Measurements from ENCODE around the gene TGFA.

TGFA gene

DNA sequence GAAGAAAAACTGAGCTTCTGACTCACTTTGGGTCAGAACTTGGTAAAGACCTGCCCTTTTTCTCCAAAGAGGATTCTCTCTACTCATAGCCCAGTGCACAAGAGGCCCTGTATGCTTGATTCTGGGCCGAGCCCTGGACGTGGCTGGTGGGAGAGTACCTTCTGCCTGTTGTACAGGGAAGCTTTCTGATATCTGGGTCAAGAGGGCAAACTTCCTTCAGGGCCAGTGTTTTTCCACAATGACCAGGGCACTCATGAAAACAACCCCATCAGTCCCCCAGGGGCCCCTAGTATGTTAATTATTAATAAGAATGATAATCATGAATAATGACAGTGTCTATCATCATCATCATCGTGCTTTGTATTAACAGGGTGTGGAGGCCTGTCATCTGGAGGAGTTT lies 90.0 kb downstream of the TGFA start:
- no peak overlapping the region for H3K27ac Mint-ChIP-seq
- no peaks in the 10 kb centered on the region for H3K27me3 Mint-ChIP-seq
- H3K36me3 Mint-ChIP-seq (ENCODE audit: low read depth): no peaks in the 10 kb centered on the region
- H3K4me3 Mint-ChIP-seq: no peak overlapping the region
- no peak for DNase-seq
- no peaks in the 10 kb centered on the region for H3K4me1 Mint-ChIP-seq (ENCODE audit: low read depth)
- H3K9me3 Mint-ChIP-seq: no peaks in the 10 kb centered on the region

- H3K4me3 Mint-ChIP-seq: no peak overlapping the region
- no peak overlapping the region for H3K27ac Mint-ChIP-seq
- H3K36me3 Mint-ChIP-seq (ENCODE audit: low read depth): no peaks in the 10 kb centered on the region
- H3K27me3 Mint-ChIP-seq: no peaks in the 10 kb centered on the region
- DNase-seq: no peak
- H3K9me3 Mint-ChIP-seq: no peaks in the 10 kb centered on the region
- H3K4me1 Mint-ChIP-seq (ENCODE audit: low read depth): peaks cover 1% of the 10 kb centered on the region
Observed at GRCh38 chr2:70461981-70462876, 91.4 kb downstream of the TGFA start.

DNA sequence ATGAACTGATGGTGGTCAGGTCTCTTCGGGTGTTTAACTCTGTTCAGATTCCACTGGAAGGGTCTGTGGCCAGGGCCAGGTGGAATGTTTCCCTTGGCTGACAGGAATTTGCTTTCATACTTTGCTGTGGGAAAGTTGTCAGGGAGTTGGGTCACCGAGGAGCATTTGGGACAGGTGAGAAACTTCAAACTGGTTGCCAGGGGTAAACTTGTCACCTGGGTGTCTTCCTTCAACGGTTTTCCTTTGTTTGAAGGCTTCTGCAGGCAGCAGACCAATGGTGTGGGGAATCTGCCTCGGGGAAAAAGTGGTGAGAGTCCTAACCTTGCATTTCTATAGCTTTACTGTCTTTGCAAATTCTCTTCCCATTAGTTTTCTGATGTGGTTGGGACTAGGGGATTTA lies 92.2 kb downstream of the TGFA start:
- H3K4me3 Mint-ChIP-seq: no peak overlapping the region

DNA sequence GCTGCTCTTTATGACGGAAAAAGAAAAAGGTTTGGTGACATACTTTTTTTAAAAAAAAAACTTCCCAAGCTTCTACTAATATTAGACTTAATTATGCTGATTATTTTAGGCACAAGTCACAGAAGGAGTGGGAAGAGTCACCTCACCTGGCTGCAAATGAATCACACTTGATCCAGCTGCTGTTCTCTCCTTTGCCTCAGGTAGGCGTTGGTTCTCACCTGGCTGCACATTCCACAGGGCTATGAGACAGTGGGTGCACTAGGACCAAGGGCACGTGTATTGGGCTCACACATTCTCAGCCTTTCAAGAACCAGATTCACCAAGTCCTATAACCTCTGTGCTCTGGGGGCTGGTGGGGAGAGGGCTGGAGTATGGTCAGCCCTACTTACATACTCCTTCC lies 93.3 kb downstream of the TGFA start:
- Mint-ChIP-seq H3K36me3 (ENCODE audit: low read depth) (no peaks in the 10 kb centered on the region), H3K9me3 (no peaks in the 10 kb centered on the region), H3K27me3 (no peaks in the 10 kb centered on the region), H3K4me3 (no peak overlapping the region), H3K4me1 (ENCODE audit: low read depth) (peaks cover 16% of the 10 kb centered on the region), H3K27ac (no peak overlapping the region)
- DNase-seq: no peak

More for the DNA sequence above, 92.2 kb downstream of the TGFA start:
- no peaks in the 10 kb centered on the region for H3K36me3 Mint-ChIP-seq (ENCODE audit: low read depth)
- DNase-seq: no peak
- no peaks in the 10 kb centered on the region for H3K27me3 Mint-ChIP-seq
- peaks cover 9% of the 10 kb centered on the region for H3K4me1 Mint-ChIP-seq (ENCODE audit: low read depth)
- no peak overlapping the region for H3K27ac Mint-ChIP-seq
- no peaks in the 10 kb centered on the region for H3K9me3 Mint-ChIP-seq

DNA sequence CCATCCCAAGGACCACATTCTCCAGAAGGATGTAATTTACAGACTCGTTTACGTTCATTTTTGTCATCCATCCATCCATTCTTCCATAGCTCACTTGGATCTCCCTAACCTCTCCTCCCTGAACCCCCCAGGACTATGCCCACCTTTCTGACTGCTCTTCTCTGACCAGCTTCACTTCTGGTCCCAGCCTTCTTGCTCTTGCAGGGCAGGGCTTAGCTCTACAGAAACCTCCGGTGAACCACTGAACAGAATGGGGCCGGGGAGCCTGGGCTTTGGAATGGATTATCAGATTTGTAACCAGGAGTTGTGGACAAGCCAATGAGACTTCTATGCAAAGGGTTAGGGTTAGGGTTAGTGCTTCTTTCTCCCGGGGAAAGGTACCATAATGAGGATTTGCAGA lies 95.0 kb downstream of the TGFA start:
- Mint-ChIP-seq H3K27me3 (no peaks in the 10 kb centered on the region), H3K27ac (no peak overlapping the region), H3K36me3 (ENCODE audit: low read depth) (no peaks in the 10 kb centered on the region), H3K9me3 (no peaks in the 10 kb centered on the region), H3K4me1 (ENCODE audit: low read depth) (peaks cover 16% of the 10 kb centered on the region), H3K4me3 (no peak overlapping the region)
- DNase-seq: no peak

DNA sequence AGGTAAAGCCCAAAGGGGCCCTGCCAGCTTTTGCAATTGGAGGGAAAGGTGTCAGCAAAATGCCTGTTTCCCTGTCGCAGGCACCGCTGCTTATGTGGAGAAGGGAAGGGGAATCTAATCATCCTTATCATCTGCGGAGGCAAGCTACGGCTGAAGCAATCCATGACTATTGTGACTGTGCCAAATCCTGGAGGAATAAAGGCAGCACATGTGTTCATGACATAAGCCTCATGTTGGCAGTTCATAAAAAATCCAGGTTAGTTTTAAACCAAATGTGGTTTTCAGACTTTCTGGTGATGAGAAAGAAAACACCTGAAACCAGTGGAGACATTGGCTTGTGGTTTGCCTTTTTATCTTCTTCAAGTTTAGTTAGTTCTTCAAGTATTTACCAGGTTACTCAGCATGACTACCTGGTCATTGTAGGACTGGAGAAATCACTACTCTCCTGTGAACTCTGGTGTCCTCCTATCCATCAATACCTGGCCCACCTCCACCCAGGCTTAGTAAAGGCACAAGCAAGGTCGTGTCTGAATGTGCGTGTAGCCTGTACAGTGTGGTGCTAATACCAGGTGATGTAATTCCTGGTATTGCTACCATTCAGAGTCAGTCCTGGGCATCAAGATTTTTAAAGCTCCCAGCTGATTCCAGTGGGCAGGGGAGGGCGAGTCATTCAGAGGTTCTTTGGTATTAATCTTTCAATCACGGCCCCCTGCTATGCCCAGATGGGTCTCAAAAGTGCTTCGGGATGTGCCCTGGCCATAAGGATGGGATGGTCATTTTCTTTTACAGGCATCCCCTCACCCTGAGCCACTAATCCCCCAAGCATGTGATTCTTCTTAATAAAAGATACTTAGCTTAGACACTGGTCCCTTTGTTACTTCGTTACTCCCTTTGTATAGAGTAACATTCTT lies 96.8 kb downstream of the TGFA start:
- H3K36me3 Mint-ChIP-seq (ENCODE audit: low read depth): no peaks in the 10 kb centered on the region
- DNase-seq: no peak
- no peaks in the 10 kb centered on the region for H3K27me3 Mint-ChIP-seq
- H3K9me3 Mint-ChIP-seq: no peaks in the 10 kb centered on the region
- no peak overlapping the region for H3K27ac Mint-ChIP-seq
- H3K4me1 Mint-ChIP-seq (ENCODE audit: low read depth): peaks cover 16% of the 10 kb centered on the region
- no peak overlapping the region for H3K4me3 Mint-ChIP-seq

DNA sequence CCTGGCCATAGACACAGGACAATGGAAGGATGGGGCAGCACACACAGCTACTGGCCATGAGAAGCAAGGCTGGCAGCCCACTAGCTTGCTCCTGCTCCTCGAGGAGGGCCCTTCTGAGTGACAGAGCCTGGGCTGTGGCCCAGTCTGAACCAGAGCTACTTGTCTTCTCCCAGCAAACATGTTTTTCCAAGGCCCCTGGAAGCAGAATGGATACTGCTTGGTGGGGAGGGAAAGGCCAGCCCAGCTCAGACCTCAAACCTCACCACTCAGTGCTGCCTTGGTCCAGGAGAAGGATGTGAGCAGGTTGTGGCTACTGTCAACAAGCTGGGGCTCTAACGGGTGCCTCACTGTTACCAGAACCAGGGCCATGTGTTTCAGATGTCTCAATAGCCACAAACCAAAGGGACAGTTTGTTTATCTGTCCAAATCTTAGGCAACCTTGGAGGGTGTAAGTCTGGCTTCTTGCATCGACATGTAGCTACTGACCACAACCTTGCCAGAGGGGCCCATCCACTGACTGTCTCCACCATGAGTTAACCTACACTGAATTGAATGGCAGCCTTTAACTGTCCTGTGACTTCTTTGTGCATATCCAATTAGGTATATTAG lies 98.6 kb downstream of the TGFA start:
- Mint-ChIP-seq H3K4me1 (ENCODE audit: low read depth) (peaks cover 16% of the 10 kb centered on the region), H3K4me3 (no peak overlapping the region), H3K27me3 (no peaks in the 10 kb centered on the region), H3K36me3 (ENCODE audit: low read depth) (no peaks in the 10 kb centered on the region), H3K27ac (no peak overlapping the region), H3K9me3 (no peaks in the 10 kb centered on the region)
- DNase-seq: no peak

GRCh38 chr2:70450641-70451250 lies 102.9 kb downstream of the TGFA start:
- H3K27ac Mint-ChIP-seq: no peak overlapping the region
- H3K9me3 Mint-ChIP-seq: no peaks in the 10 kb centered on the region
- no peak overlapping the region for H3K4me3 Mint-ChIP-seq
- H3K36me3 Mint-ChIP-seq (ENCODE audit: low read depth): no peaks in the 10 kb centered on the region
- peaks cover under 1% of the 10 kb centered on the region for H3K4me1 Mint-ChIP-seq (ENCODE audit: low read depth)
- no peaks in the 10 kb centered on the region for H3K27me3 Mint-ChIP-seq
- DNase-seq: no peak

GRCh38 chr2:70448041-70448440 lies 105.6 kb downstream of the TGFA start:
- no peak for DNase-seq
- Mint-ChIP-seq H3K36me3 (ENCODE audit: low read depth) (no peaks in the 10 kb centered on the region), H3K9me3 (no peaks in the 10 kb centered on the region), H3K27me3 (no peaks in the 10 kb centered on the region), H3K27ac (no peak overlapping the region), H3K4me1 (ENCODE audit: low read depth) (peaks cover 1% of the 10 kb centered on the region), H3K4me3 (no peak overlapping the region)

GRCh38 chr2:70443726-70444125 lies 109.9 kb downstream of the TGFA start:
- no peak overlapping the region for H3K27ac Mint-ChIP-seq
- no peak overlapping the region for H3K4me3 Mint-ChIP-seq
- H3K27me3 Mint-ChIP-seq: no peaks in the 10 kb centered on the region
- no peaks in the 10 kb centered on the region for H3K36me3 Mint-ChIP-seq (ENCODE audit: low read depth)
- peaks cover 29% of the 10 kb centered on the region for H3K4me1 Mint-ChIP-seq (ENCODE audit: low read depth)
- H3K9me3 Mint-ChIP-seq: peaks cover 3% of the 10 kb centered on the region
- no peak for DNase-seq

DNA sequence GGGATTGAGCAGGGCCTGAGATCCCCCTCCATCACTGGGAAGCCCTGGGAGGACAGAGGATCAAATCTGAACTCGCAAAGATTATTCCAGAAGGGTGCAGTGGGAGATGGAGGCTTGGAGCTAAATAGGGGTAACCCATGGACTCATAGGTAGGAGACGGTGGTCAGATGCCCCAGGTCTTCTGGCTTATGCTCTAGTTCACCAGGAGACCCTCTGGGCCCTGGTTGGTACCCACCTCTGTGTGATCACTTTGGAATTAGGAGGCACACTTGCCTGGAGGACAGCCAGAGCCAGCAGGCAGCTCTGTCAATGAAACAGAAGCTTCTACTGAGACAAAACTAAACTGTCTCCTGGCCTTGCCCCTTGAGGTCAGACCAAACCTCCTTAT lies 110.6 kb downstream of the TGFA start:
- no peak overlapping the region for H3K4me3 Mint-ChIP-seq
- H3K4me1 Mint-ChIP-seq (ENCODE audit: low read depth): peaks cover 29% of the 10 kb centered on the region
- H3K27ac Mint-ChIP-seq: no peak overlapping the region
- no peaks in the 10 kb centered on the region for H3K27me3 Mint-ChIP-seq
- DNase-seq: no peak
- peaks cover 3% of the 10 kb centered on the region for H3K9me3 Mint-ChIP-seq
- no peaks in the 10 kb centered on the region for H3K36me3 Mint-ChIP-seq (ENCODE audit: low read depth)

GRCh38 chr2:70442301-70443077 lies 111.1 kb downstream of the TGFA start:
- Mint-ChIP-seq H3K27ac (no peak overlapping the region), H3K4me3 (no peak overlapping the region), H3K27me3 (no peaks in the 10 kb centered on the region), H3K36me3 (ENCODE audit: low read depth) (no peaks in the 10 kb centered on the region), H3K9me3 (peaks cover 3% of the 10 kb centered on the region), H3K4me1 (ENCODE audit: low read depth) (peaks cover 29% of the 10 kb centered on the region)
- DNase-seq: no peak

GRCh38 chr2:70440621-70441020 lies 113.0 kb downstream of the TGFA start:
- Mint-ChIP-seq H3K27me3 (no peaks in the 10 kb centered on the region), H3K4me1 (ENCODE audit: low read depth) (peaks cover 29% of the 10 kb centered on the region), H3K27ac (peak overlapping the region; percentile 85), H3K36me3 (ENCODE audit: low read depth) (no peaks in the 10 kb centered on the region), H3K4me3 (no peak overlapping the region), H3K9me3 (peaks cover 3% of the 10 kb centered on the region)
- DNase-seq: no peak

DNA sequence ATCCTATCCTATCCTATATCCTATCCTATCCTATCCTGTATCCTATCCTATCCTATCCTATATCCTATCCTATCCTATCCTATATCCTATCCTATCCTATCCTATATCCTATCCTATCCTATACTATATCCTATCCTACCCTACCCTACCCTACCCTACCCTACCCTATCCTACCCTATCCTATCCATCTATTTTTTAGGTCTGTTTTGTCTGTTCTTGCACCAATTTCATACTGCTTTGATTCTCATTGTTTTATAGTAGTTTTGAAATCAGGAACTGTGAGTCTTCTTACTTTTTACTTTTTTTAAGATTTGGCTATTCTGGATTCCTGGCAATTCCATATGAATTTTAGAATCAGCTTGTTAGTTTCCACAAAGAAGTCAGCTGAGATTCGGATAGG lies 118.5 kb downstream of the TGFA start:
- H3K27ac Mint-ChIP-seq: no peak overlapping the region
- no peaks in the 10 kb centered on the region for H3K9me3 Mint-ChIP-seq
- no peak for DNase-seq
- H3K4me1 Mint-ChIP-seq (ENCODE audit: low read depth): peaks cover 8% of the 10 kb centered on the region
- no peaks in the 10 kb centered on the region for H3K36me3 Mint-ChIP-seq (ENCODE audit: low read depth)
- H3K27me3 Mint-ChIP-seq: no peaks in the 10 kb centered on the region
- H3K4me3 Mint-ChIP-seq: no peak overlapping the region

Measured in activated T-cell treated with anti-CD3 and anti-CD28 coated beads, Interleukin-2, amount 50 U/mL, for 24 hours (primary cell).